Epithelial cell of alveolus of lung (primary cell): Measurements from ENCODE around the gene ACTL10. TPM values are rescaled to one million over a fixed set of nuclear protein-coding genes. Genes with fewer than 3 reads are reported as not detected.

ENCODE experiments used
- total RNA-seq: library from RNA; depleted of rRNA; stranded (reverse); fragments of >200 nt; gene quantifications from 2 replicates; pipeline ENCODE4 v1.2.1, GENCODE V29; 2015

The ACTL10 gene
- 1.4 and 4.9 TPM in 2 replicates for total RNA-seq

GRCh38 chr20:33666293-33667244, at the start of gene ACTL10:
TSS of gene ACTL10 (plus strand) at chr20:33666943. CDS start at chr20:33667498, 555 bp downstream.

GRCh38 chr20:33662172-33662571, 4.6 kb upstream of the ACTL10 start, which contains the start of gene C20orf144:
TSS of gene C20orf144 (plus strand) at chr20:33662327. CDS start at chr20:33662346, 19 bp downstream.

GRCh38 chr20:33674294-33675135, 7.8 kb downstream of the ACTL10 start, which contains the start of gene NECAB3:
TSS of gene NECAB3 (minus strand) at chr20:33674428. CDS start at chr20:33674352, 76 bp downstream.

GRCh38 chr20:33686100-33686983, 19.6 kb downstream of the ACTL10 start, which contains the start of gene E2F1:
TSS of gene E2F1 (minus strand) at chr20:33686385. CDS start at chr20:33686264, 121 bp downstream.

Other genes with a start within 250 kb of the ACTL10 start
- 12.4 and 13.5 TPM in 2 replicates for gene SNTA1, start 223.2 kb upstream of the ACTL10 start, total RNA-seq
- gene CBFA2T2, start 176.8 kb upstream of the ACTL10 start, total RNA-seq = 5.0 and 5.9 TPM in 2 replicates
- gene C20orf144, start 4.6 kb upstream of the ACTL10 start, total RNA-seq = 0.08 and 0.26 TPM in 2 replicates
- gene NECAB3, start 7.5 kb downstream of the ACTL10 start, total RNA-seq = 21.3 and 27.0 TPM in 2 replicates
- 3.9 and 13.4 TPM in 2 replicates for gene E2F1, start 19.4 kb downstream of the ACTL10 start, total RNA-seq
- gene PXMP4, start 53.4 kb downstream of the ACTL10 start, total RNA-seq = 3.2 and 5.6 TPM in 2 replicates
- 0.88 and 2.8 TPM in 2 replicates for gene ZNF341, start 65.1 kb downstream of the ACTL10 start, total RNA-seq
- 40.2 and 53.0 TPM in 2 replicates for gene CHMP4B, start 144.4 kb downstream of the ACTL10 start, total RNA-seq